ENCODE results near the gene CTDNEP1. TPM values are rescaled to one million over a fixed set of nuclear protein-coding genes. Genes with fewer than 3 reads are reported as not detected.

The CTDNEP1 gene
- total RNA-seq, 2 donors from 2014 or later = 51.3 to 51.7 TPM

DNA sequence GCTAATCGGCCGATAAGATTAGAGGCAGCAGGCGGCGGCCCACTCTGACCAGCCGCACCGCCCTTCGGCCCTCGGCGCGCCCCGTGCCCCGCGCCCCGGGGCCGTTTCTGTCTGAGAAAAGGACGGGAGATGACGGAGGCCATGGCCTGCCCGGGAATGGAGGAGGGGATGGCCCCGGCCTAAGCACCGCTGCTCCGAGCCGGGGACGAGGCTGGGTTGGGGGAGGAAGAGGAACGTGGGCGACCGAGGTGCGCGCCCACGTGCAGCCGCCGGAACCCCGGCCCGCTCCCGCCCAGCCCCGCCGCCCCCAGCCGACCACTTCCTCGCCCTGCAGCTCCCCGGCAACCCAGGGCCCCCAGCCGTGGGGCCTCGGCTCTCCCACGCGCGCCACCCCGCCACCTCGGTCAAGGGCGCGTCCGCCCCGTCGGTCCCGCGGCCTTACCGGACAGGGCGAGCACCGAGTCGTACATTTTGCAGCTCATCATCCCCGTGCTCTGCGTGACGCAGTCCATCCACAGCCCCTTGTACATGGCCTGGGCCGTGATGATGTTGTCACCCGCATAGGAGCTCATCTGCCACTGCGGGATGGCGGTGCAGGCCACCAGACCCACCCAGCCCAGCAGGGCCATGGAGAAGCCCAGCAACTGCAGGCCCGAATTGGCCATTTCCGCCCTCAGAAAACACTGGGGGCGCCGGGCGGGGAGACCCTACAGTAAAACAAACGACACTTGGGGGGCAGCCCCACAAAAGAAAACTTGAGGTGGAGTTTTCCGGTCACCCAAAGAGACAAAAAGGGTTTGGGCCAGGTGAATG, 10.1 kb upstream of the CTDNEP1 start:
- no peak overlapping the region for H3K27ac ChIP-seq
- H3K4me1 ChIP-seq (ENCODE audit: control insufficient read depth in 1 of 2, low read depth in 2 of 2) = peaks cover 11 to 25% of the 10 kb centered on the region in 2 donors
- peaks cover 15% of the 10 kb centered on the region for H3K36me3 ChIP-seq
- no peak for TF ChIP-seq CTCF (IDR thresholded peaks at IDR 0.05)
- H3K4me3 ChIP-seq = peak overlapping the region; percentile 75
- peak; percentile 1 for ATAC-seq (ENCODE audit: insufficient number of reproducible peaks, low FRiP score, low read depth)
- H3K9me3 ChIP-seq = no peaks in the 10 kb centered on the region
- H3K27me3 ChIP-seq (replicated peaks; ENCODE audit: insufficient read depth) = peaks cover 12% of the 10 kb centered on the region
- no peak for DNase-seq (ENCODE audit: low spot score)

DNA sequence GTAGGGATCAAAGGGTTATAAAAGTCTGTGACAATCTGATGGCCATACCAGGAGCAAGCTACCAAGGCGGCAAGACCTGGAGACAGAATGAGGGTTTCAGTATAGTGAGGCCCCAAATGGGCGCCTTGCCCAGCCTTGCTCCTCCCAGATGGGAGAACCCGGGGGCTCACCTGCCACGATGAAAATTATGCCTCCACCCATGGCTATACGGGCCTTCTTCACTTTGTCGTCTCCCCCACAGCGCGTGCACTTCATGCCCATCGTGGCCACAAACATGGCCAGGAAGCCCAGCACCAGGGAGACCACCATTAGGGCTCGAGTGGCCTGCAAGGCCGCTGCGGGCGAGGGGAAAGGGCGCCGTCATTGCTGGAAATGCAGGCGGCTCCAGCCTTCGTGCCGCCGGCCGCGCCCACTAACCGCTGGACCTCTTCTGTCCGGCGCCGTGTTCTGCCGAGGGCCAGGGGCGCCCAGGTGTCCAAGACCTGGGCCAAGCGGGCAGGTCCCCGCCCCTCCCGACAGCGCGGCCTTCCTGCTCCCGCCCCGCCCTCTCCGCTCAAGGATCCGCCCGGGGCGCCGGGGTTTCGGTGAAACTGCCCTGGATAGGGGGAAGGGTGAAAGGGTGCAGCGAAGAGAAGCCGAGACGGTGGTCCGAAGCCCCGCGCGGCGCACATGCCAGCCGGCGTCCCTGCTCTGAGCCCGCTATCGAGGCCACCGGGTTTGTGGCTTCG, 9.3 kb upstream of the CTDNEP1 start:
- Histone ChIP-seq H3K27me3 (replicated peaks; ENCODE audit: insufficient read depth) (peaks cover 12% of the 10 kb centered on the region), H3K4me1 (ENCODE audit: control insufficient read depth in 1 of 2, low read depth in 2 of 2) (peaks cover 11 to 25% of the 10 kb centered on the region in 2 donors), H3K9me3 (no peaks in the 10 kb centered on the region), H3K36me3 (peaks cover 15% of the 10 kb centered on the region), H3K27ac (no peak overlapping the region), H3K4me3 (peak overlapping the region; percentile 75)
- TF ChIP-seq CTCF (IDR thresholded peaks at IDR 0.05) = no peak
- DNase-seq (ENCODE audit: low spot score) (no peak), ATAC-seq (ENCODE audit: insufficient number of reproducible peaks, low FRiP score, low read depth) (no peak)

- no peak for ATAC-seq (ENCODE audit: insufficient number of reproducible peaks, low FRiP score, low read depth)
Measured at GRCh38 chr17:7260151-7260550, 8.6 kb upstream of the CTDNEP1 start.

DNA sequence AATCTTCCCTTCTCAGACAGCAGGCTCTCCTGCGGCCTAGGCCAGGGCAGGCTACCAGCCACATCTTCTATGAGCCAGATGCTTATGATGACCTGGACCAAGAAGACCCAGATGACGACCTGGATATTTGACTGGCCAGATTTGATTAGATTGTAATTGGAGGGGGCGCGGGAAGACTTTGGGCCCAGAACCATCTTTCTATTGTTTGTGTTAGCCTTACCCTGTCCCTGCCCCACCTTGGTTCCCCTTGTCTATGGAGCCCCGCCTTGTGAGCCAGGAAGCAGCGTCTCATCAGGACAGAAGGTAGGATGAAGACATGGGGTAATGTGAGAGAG, 8.0 kb upstream of the CTDNEP1 start:
- peaks cover 12% of the 10 kb centered on the region for H3K27me3 ChIP-seq (replicated peaks; ENCODE audit: insufficient read depth)
- H3K4me3 ChIP-seq = no peak overlapping the region
- peaks cover 11 to 25% of the 10 kb centered on the region in 2 donors for H3K4me1 ChIP-seq (ENCODE audit: control insufficient read depth in 1 of 2, low read depth in 2 of 2)
- no peak for TF ChIP-seq CTCF (IDR thresholded peaks at IDR 0.05)
- no peaks in the 10 kb centered on the region for H3K9me3 ChIP-seq
- no peak overlapping the region for H3K27ac ChIP-seq
- peaks cover 26% of the 10 kb centered on the region for H3K36me3 ChIP-seq
- no peak for DNase-seq (ENCODE audit: low spot score)
- ATAC-seq (ENCODE audit: insufficient number of reproducible peaks, low FRiP score, low read depth) = no peak

More at GRCh38 chr17:7260151-7260550, 8.6 kb upstream of the CTDNEP1 start:
- no peak for TF ChIP-seq CTCF (IDR thresholded peaks at IDR 0.05)
- no peak for DNase-seq (ENCODE audit: low spot score)
- no peak overlapping the region for H3K27ac ChIP-seq
- peaks cover 11 to 25% of the 10 kb centered on the region in 2 donors for H3K4me1 ChIP-seq (ENCODE audit: control insufficient read depth in 1 of 2, low read depth in 2 of 2)
- peaks cover 12% of the 10 kb centered on the region for H3K27me3 ChIP-seq (replicated peaks; ENCODE audit: insufficient read depth)
- peaks cover 20% of the 10 kb centered on the region for H3K36me3 ChIP-seq
- H3K4me3 ChIP-seq = no peak overlapping the region
- no peaks in the 10 kb centered on the region for H3K9me3 ChIP-seq
